ENCODE results near the gene DNTTIP2. TPM values are rescaled to one million over a fixed set of nuclear protein-coding genes. Genes with fewer than 3 reads are reported as not detected.

The DNTTIP2 gene
- total RNA-seq, 1 experiment from 2014 or later: 101 TPM

DNA sequence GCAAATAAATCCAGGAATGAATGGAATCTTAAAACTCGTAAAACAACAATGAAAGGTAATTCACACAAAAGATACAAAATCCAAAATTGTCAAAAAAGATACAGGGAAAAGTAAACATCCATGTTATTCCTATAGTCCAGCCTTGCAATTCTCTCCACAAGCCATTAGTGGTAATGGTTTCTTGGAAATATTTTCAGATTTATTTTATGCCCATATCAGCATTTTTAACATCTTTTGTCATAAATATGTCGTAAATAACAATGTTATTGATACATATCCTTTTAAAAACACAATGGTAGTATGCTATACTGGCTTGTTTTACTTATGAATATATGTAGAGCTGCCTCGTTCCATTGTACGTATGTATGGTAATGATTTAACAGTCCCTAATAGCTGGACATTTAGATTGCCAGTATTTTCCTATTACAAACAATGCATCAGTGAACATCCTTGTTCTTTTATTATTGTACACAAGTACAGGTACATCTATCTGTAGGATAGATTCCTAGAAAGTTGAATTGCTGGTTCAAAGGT lies 30.6 kb downstream of the DNTTIP2 start:
- Histone ChIP-seq H4K20me1 (ENCODE audit: control insufficient read depth, insufficient read depth, insufficient read length) (no peaks in the 10 kb centered on the region), H3K56ac (ENCODE audit: insufficient read length, low read depth, low read length) (no peak overlapping the region), H3K18ac (ENCODE audit: insufficient read length, low read depth, low read length) (no peak overlapping the region), H3T11ph (ENCODE audit: low read length) (no peak overlapping the region), H2BK20ac (ENCODE audit: low read depth, low read length, poor library complexity, severe bottlenecking) (no peak overlapping the region), H3K23me2 (ENCODE audit: insufficient read length, low read depth, low read length, poor library complexity, severe bottlenecking) (no peaks in the 10 kb centered on the region), H3K4me2 (ENCODE audit: insufficient read depth, insufficient read length, low read length) (peak overlapping the region; percentile 77), H4K91ac (ENCODE audit: insufficient read length, low read depth, low read length) (no peak overlapping the region), H2AK5ac (ENCODE audit: insufficient read length, low read length) (no peak overlapping the region), H3K79me2 (ENCODE audit: insufficient read depth, low read length) (no peaks in the 10 kb centered on the region), H3K14ac (ENCODE audit: insufficient read depth, low read length) (no peak overlapping the region), H2BK5ac (ENCODE audit: insufficient read length, low read length) (no peak overlapping the region), H3K23ac (ENCODE audit: insufficient read length, low read depth, low read length) (no peak overlapping the region), H3K27ac (ENCODE audit: insufficient read length, low read depth, low read length) (no peak overlapping the region), H2AFZ (ENCODE audit: low read length) (no peak overlapping the region), H3K9ac (ENCODE audit: extremely low read depth, insufficient read length, low read length) (no peak overlapping the region), H2BK15ac (ENCODE audit: low read depth, low read length) (no peak overlapping the region), H4K8ac (replicated peaks; ENCODE audit: insufficient read length, low read depth, low read length) (no peak overlapping the region), H3K27me3 (ENCODE audit: insufficient read depth, low read length) (no peaks in the 10 kb centered on the region), H2BK12ac (ENCODE audit: insufficient read length, low read depth, low read length) (no peak overlapping the region), H3K4ac (ENCODE audit: low read depth, low read length) (no peak overlapping the region), H2BK120ac (ENCODE audit: low read depth, low read length, poor library complexity, severe bottlenecking) (no peak overlapping the region), H3K79me1 (ENCODE audit: insufficient read depth, low read depth, low read length, poor library complexity, severe bottlenecking) (no peaks in the 10 kb centered on the region), H3K4me1 (ENCODE audit: insufficient read depth, low read length) (no peaks in the 10 kb centered on the region), H3K9me3 (ENCODE audit: control insufficient read depth, low read depth, low read length) (no peaks in the 10 kb centered on the region), H4K5ac (ENCODE audit: insufficient read length, low read depth, low read length) (no peak overlapping the region)
- Mint-ChIP-seq H3K4me1 (peaks cover 10% of the 10 kb centered on the region in 2 experiments), H3K27ac (no peak overlapping the region), H3K36me3 (ENCODE audit: insufficient read depth in 1 of 3, low read depth in 3 of 3) (peaks cover 7 to 19% (median 10%) of the 10 kb centered on the region in 3 experiments), H3K4me3 (peak overlapping the region; percentile 89 to 93), H3K27me3 (ENCODE audit: low read depth) (peaks cover 3% of the 10 kb centered on the region; the same call in 1 of the 2 replicates), H3K9me3 (peaks cover 18 to 23% of the 10 kb centered on the region in 2 experiments)
- WGBS (ENCODE audit: extremely low coverage, insufficient read length, low lambda C conversion rate): no CpG with 5 or more reads among the region's 4 CpGs
- DNase-seq: no peak
- no peak for TF ChIP-seq CTCF (conservative IDR thresholded peaks at IDR 0.05)

Data from H9 (cell line).